GM12873 (cell line): ENCODE data around the gene PRM2.

Experiments
- CTCF ChIP-seq: IDR thresholded peaks from 2 replicates; pipeline ENCODE4 v1.5.1; 2012; ENCODE audit warnings: low read depth, mild to moderate bottlenecking, moderate library complexity, low read length, control low read depth; ENCODE audit not compliant: insufficient read depth; ENCODE audit errors: missing control alignments

PRM2 gene, protein sequence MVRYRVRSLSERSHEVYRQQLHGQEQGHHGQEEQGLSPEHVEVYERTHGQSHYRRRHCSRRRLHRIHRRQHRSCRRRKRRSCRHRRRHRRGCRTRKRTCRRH

GRCh38 chr16:11276143-11276895 lies at the start of gene PRM2:
PRM2 (minus strand) TSS chr16:11276480; CDS start chr16:11276370, 110 bp downstream.
- no peak for TF ChIP-seq CTCF

- TF ChIP-seq CTCF: no peak
Measured at GRCh38 chr16:11325404-11326083, 49.3 kb upstream of the PRM2 start.

DNA sequence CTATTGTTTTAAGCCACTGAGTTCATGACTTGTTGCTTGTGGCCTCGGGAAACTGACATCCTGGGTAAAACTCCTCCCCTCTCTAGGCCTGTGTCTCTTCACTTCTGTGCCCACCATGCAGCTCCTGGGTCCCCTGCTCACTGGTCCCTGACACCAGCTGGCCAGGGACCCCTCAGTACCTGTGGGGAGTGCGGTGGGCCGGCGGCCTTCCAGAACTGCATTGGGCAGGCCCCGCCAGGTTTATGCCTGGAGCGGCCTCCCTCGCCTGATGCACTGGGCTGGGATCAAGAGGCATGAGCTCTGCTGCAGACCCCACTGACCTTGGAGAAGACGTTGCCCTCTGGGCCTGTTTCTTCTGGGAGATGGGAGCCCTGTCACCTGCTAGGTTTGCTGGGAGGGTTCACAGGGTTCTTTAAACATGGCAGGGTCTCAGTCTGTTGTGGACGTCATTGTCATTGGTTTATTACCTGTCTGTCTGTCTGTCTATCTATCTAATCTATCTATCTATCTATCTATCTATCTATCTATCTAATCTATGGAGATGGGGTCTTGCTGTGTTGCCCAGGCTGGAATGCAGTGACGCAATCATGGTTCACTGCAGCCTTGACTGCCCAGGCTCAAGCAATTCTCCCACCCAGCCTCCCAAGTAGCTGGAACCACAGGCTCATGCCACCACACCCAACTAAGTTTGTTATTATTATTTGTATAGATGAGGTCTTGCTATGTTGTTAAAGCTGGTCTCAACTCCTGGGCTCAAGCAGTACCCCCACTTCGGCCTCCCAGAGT lies 47.5 kb upstream of the PRM2 start:
- TF ChIP-seq CTCF: no peak

DNA sequence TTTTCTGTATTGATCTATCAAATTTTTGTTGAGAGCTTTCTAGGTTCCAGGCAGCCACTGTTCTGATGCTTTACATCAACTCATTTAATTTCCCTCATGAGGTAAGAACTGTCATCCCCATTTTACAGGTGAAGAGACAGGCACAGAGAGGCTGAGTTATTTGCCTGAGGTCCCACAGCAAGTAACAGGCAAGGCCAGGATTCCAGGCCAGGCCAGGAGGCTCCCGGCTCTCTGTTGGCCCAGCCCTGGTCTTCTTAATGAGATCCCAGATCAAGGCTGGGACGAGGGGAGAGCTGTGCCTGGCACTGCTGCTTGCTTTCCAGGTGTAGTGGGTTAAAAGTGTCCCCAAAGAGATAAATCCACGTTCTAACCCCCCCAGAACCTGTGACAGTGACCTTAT lies 46.5 kb upstream of the PRM2 start:
- TF ChIP-seq CTCF: no peak

- TF ChIP-seq CTCF: no peak
Measured at GRCh38 chr16:11321662-11322061, 45.4 kb upstream of the PRM2 start.

GRCh38 chr16:11320170-11320569 lies 43.9 kb upstream of the PRM2 start:
- no peak for TF ChIP-seq CTCF

DNA sequence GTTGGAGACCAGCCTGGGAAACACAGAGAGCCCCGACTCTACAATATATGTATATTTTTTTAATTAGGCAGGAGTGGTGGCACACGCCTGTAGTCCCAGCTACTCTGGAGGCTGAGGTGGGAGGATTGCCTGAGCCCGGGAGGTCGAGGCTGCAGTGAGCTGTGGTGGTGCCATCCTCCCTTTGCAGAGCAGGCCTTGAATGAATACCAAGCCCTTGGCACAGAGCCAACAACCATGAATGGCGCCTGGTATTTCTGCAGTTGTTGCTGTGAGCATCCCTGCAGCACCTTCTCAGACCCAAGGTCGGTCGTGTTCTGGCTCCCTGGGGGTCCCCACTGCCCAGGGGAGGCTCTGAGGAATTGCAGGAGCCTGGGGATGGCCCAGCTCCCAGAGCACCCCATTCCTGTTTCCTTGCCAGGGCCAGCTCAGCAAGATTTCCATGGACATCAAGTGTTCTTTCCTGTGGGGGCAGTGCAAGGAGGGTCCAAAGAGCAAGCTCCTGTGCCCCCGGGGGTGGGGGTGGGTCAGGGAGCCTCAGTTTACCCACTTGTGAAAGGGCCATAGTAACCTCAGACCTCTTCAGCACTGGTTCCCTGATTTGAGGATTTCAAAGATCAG lies 43.4 kb upstream of the PRM2 start:
- TF ChIP-seq CTCF: no peak
